K562 (cell line): Measurements from ENCODE around the gene F13A1. TPM values are rescaled to one million over a fixed set of nuclear protein-coding genes. Genes with fewer than 3 reads are reported as not detected.

Experiments
- ATAC-seq: fragments of 200-7000 bp; cut with Tn5 transposase; 3 replicates; pipeline ENCODE4 v1.9.1; 2020; ENCODE audit warnings: moderate library complexity
- BruUV-seq: library from RNA; stranded (reverse); fragments of 400-500 nt; replicated peaks from 2 replicates; lab custom pipeline; 2021; lab: Mats Ljungman, UMichigan
- CTCF ChIA-PET: fragments of 300-600 bp; formaldehyde crosslinking; extraction: SDS; loops from one replicate; lab custom pipeline; 2021; ENCODE audit warnings: low intra/inter-chr PET ratio; lab: Yijun Ruan, JAX
- POLR2A ChIA-PET: fragments of 300-600, 350-650 bp; sonication (Branson Sonifier 250); formaldehyde crosslinking; extraction: SDS; loops from one replicate; lab custom pipeline; 2021; ENCODE audit warnings: antibody characterized with exemption, inconsistent platforms; lab: Yijun Ruan, JAX
- DNase-seq, 4 experiments: peaks; one replicate each; pipeline versions ENCODE4 v3.0.0 to v3.0.0-alpha.2; 2011 to 2018; ENCODE audit warnings: low spot score in 3 of 4, mixed read lengths in 3 of 4; ENCODE audit errors: extremely low read depth in 1 of 4
- FAIRE-seq: peaks from 2 replicates; lab custom pipeline; 2011; peaks lifted over from hg19 to GRCh38; lab: Jason Lieb, UNC
- H2AFZ ChIP-seq: 2 replicates; pipeline ENCODE4 v1.6.0; 2011; ENCODE audit warnings: low read depth, low read length, control low read depth, inconsistent platforms
- H3K27ac ChIP-seq: fragments of 200-600 bp; 3 replicates; pipeline ENCODE4 v1.8.0; 2011; ENCODE audit warnings: low read depth, mild to moderate bottlenecking, control low read depth, inconsistent platforms, low read length, moderate library complexity, mixed read lengths; ENCODE audit errors: extremely low read depth
- H3K27me3 ChIP-seq, 2 experiments: fragments of 300-600 bp in 1 of 2; 2 replicates in 1 of 2; 3 replicates in 1 of 2; pipeline versions ENCODE4 v1.6.0 to v1.8.0; 2011; ENCODE audit warnings: inconsistent platforms in 2 of 2, low read length in 2 of 2, mild to moderate bottlenecking in 1 of 2, mixed read lengths in 1 of 2, moderate library complexity in 1 of 2; ENCODE audit not compliant: control insufficient read depth in 2 of 2, insufficient read depth in 2 of 2
- H3K36me3 ChIP-seq: fragments of 300-600 bp; 3 replicates; pipeline ENCODE4 v1.8.0; 2011; ENCODE audit warnings: mild to moderate bottlenecking, low read length, inconsistent platforms; ENCODE audit not compliant: control insufficient read depth, insufficient read depth
- H3K4me1 ChIP-seq, 2 experiments: fragments of 200-600 bp in 1 of 2; replicated peaks in 1 of 2; 2 replicates in 1 of 2; 3 replicates in 1 of 2; pipeline versions ENCODE4 v1.5.1 to v1.8.0; 2011; ENCODE audit warnings: inconsistent platforms in 2 of 2, low read length in 2 of 2, mild to moderate bottlenecking in 1 of 2, mixed read lengths in 1 of 2, moderate library complexity in 1 of 2; ENCODE audit not compliant: control insufficient read depth in 2 of 2, insufficient read depth in 2 of 2
- H3K4me2 ChIP-seq: 2 replicates; pipeline ENCODE4 v1.6.1; 2011; ENCODE audit warnings: low read length, control low read depth, inconsistent platforms, mixed read lengths; ENCODE audit not compliant: insufficient read depth
- H3K4me3 ChIP-seq: fragments of 200-600 bp; sonication (generic), shearing (Covaris generic); 2 replicates; pipeline ENCODE4 v1.5.1; 2016; ENCODE audit warnings: control low read depth, inconsistent platforms
- H3K79me2 ChIP-seq: fragments of 200-600 bp; 3 replicates; pipeline ENCODE4 v1.8.0; 2011; ENCODE audit warnings: low read length, inconsistent platforms; ENCODE audit not compliant: control insufficient read depth, insufficient read depth
- H3K9ac ChIP-seq, 2 experiments: 2 replicates each; pipeline versions ENCODE4 v1.6.0 to v1.6.1; 2011; ENCODE audit warnings: low read depth in 2 of 2, low read length in 2 of 2, control low read depth in 1 of 2, inconsistent platforms in 1 of 2, mild to moderate bottlenecking in 1 of 2, mixed read lengths in 1 of 2; ENCODE audit not compliant: insufficient read depth in 1 of 2
- H3K9me1 ChIP-seq: one replicate; pipeline ENCODE4 v1.6.0; 2011; ENCODE audit warnings: inconsistent platforms, mild to moderate bottlenecking, low read length, moderate library complexity; ENCODE audit not compliant: control insufficient read depth, insufficient read depth
- H3K9me3 ChIP-seq: replicated peaks from 2 replicates; pipeline ENCODE4 v1.5.1; 2011; ENCODE audit warnings: low read depth, low read length, inconsistent platforms; ENCODE audit not compliant: control insufficient read depth, insufficient read depth
- H4K20me1 ChIP-seq: replicated peaks from 2 replicates; pipeline ENCODE4 v1.6.1; 2011; ENCODE audit warnings: low read length, inconsistent platforms, mixed read lengths; ENCODE audit not compliant: control insufficient read depth, insufficient read depth
- CBX1 ChIP-seq: sonication (generic); IDR thresholded peaks from 2 replicates; pipeline ENCODE4 v1.6.1; 2016; ENCODE audit warnings: antibody characterized with exemption, low read depth, mild to moderate bottlenecking
- DDX20 ChIP-seq: fragments of 450-650 bp; IDR thresholded peaks from 2 replicates; pipeline ENCODE4 v1.6.1; 2016; ENCODE audit warnings: missing genetic modification characterization, low read depth, mild to moderate bottlenecking, missing compliant biosample characterization, moderate library complexity
- HNRNPK ChIP-seq: fragments of 200-400 bp; formaldehyde crosslinking; IDR thresholded peaks from one replicate; pipeline ENCODE4 v1.6.1; 2018; ENCODE audit warnings: mild to moderate bottlenecking, low read depth, low read length; ENCODE audit not compliant: poor library complexity, severe bottlenecking
- ILK ChIP-seq: fragments of 450-650 bp; IDR thresholded peaks from 2 replicates; pipeline ENCODE4 v1.6.1; 2016; ENCODE audit warnings: missing genetic modification characterization, low read depth, mild to moderate bottlenecking, missing compliant biosample characterization, moderate library complexity, borderline replicate concordance
- KLF1 ChIP-seq: fragments of 450-650 bp; IDR thresholded peaks from 2 replicates; pipeline ENCODE4 v1.6.1; 2016; ENCODE audit warnings: missing genetic modification characterization, missing compliant biosample characterization
- NCOR1 ChIP-seq: fragments of 450-650 bp; IDR thresholded peaks from 2 replicates; pipeline ENCODE4 v1.6.1; 2016; ENCODE audit warnings: mild to moderate bottlenecking, moderate library complexity
- PCBP2 ChIP-seq: fragments of 200-400 bp; formaldehyde crosslinking; IDR thresholded peaks from 2 replicates; pipeline ENCODE4 v1.6.1; 2018; ENCODE audit warnings: low read length, low read depth, mild to moderate bottlenecking, moderate library complexity; ENCODE audit not compliant: poor library complexity, severe bottlenecking
- PPARD ChIP-seq: fragments of 250-450 bp; sonication (Bioruptor Pico); IDR thresholded peaks from 2 replicates; pipeline ENCODE4 v1.8.0; 2022; ENCODE audit warnings: inconsistent platforms, mild to moderate bottlenecking, moderate library complexity
- SIRT6 ChIP-seq: IDR thresholded peaks from one replicate; pipeline ENCODE4 v1.6.1; 2012; ENCODE audit warnings: low read depth, mild to moderate bottlenecking, control low read depth, inconsistent platforms, low read length, moderate library complexity
- SNRNP70 ChIP-seq: fragments of 200-400 bp; formaldehyde crosslinking; optimal IDR thresholded peaks from 2 replicates; pipeline ENCODE3; 2017; ENCODE audit warnings: low read depth, low read length
- SUPT5H ChIP-seq: fragments of 450-650 bp; IDR thresholded peaks from 2 replicates; pipeline ENCODE4 v1.6.1; 2016
- TAF1 ChIP-seq: IDR thresholded peaks from 2 replicates; pipeline ENCODE4 v1.6.1; 2011; ENCODE audit warnings: mild to moderate bottlenecking, low read length, moderate library complexity; ENCODE audit not compliant: insufficient read depth, control insufficient read depth, severe bottlenecking; ENCODE audit errors: extremely low read depth
- ZNF174 ChIP-seq: fragments of 250-450 bp; sonication (Bioruptor Pico); IDR thresholded peaks from 2 replicates; pipeline ENCODE4 v1.4.0; 2020; ENCODE audit warnings: mild to moderate bottlenecking
- WGBS: fragments of 100-300 bp; shearing (Covaris generic); methylation state at CpG from one replicate; pipeline ENCODE4 v1.1.6; 2016; ENCODE audit warnings: low coverage, mixed read lengths; ENCODE audit not compliant: insufficient coverage; ENCODE audit errors: missing lambda C conversion rate; 5-methylcytosine and 5-hydroxymethylcytosine counted together
- in situ Hi-C: fragments of 300-500 bp; cut with MboI; formaldehyde crosslinking; loops from 4 replicates; pipeline ENCODE4 v1.15.0; 2018; ENCODE audit warnings: inconsistent platforms, mixed read lengths
- intact Hi-C: fragments of 100-400 bp; cut with micrococcal nuclease; formaldehyde crosslinking; loops from 2 replicates; pipeline ENCODE4 v1.14.2; 2022
- polyA plus RNA-seq, 8 experiments: library from polyadenylated mRNA; depleted of rRNA in 4 of 8; stranded (reverse) in 5 of 8; unstranded in 3 of 8; fragments of >200 nt; fragmentation: Nextera tagmentation in 2 of 8; fragmentation: Illumina TruSeq in 1 of 8; extraction: Ambion mirVana in 2 of 8; extraction: Trizol in 1 of 8; gene quantifications; 2 replicates each; pipeline versions ENCODE4 v1.2.1 to v1.2.3, GENCODE V29; 2011 to 2014; ENCODE audit warnings: inconsistent platforms in 1 of 8, missing spikeins in 1 of 8
- total RNA-seq, 7 experiments: library from RNA; depleted of rRNA in 6 of 7; stranded (reverse); fragments of >200 nt in 6 of 7; fragmentation: Illumina TruSeq in 2 of 7; extraction: Trizol in 2 of 7; gene quantifications; 2 replicates each; pipeline versions ENCODE4 v1.2.1 to v1.2.3, GENCODE V29; 2011 to 2021; ENCODE audit warnings: low replicate concordance in 1 of 7
- TF ChIP-seq, protein P1 (sequence below): IDR thresholded peaks from 2 replicates; pipeline ENCODE4 v1.6.1; 2016; ENCODE audit warnings: missing genetic modification characterization, missing compliant biosample characterization

Gene F13A1
- total and polyA plus RNA-seq, 9 of the 15 experiments (the other 6 are each of a cell fraction or from before 2014, with no cell fraction given), result 0.33 TPM; not detected in 8

DNA sequence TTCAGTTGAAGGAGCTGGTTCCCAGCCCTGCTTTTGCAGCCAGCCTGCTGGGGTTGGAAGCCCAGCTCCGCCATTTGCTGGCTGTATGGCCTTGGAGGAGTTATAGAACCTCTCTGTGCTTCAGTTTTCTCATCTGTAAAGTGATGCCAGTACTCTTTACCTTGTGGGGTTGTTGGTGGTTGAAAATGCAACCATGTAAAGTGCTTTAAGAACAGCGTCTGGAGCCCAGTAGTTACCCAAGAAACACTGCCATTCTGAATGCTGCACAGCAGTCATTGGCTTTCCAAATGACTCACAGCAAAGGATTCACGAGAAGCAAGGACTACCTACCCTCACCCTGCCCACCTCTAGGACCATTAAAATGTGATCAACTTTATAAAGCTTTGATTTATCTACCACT lies 154.4 kb downstream of the F13A1 start (continued):
- TF ChIP-seq PPARD (no peak), SNRNP70 (no peak), DDX20 (tag) (no peak), NCOR1 (no peak), SIRT6 (no peak), CBX1 (no peak), TAF1 (no peak), SUPT5H (no peak)
- TF ChIP-seq, all 486 proteins: peak for 0

- Histone ChIP-seq H3K4me1 (no peaks in the 10 kb centered on the region), H2AFZ (no peak overlapping the region), H3K9me3 (no peaks in the 10 kb centered on the region), H3K36me3 (no peaks in the 10 kb centered on the region), H3K4me3 (no peak overlapping the region), H4K20me1 (no peaks in the 10 kb centered on the region), H3K9me1 (no peaks in the 10 kb centered on the region), H3K27me3 (peaks cover 0 to 23% of the 10 kb centered on the region in 2 experiments; a peak in 2 of 5 replicates), H3K27ac (no peak overlapping the region), H3K4me2 (no peak overlapping the region), H3K79me2 (no peaks in the 10 kb centered on the region), H3K9ac (no peak overlapping the region)
- ChIA-PET POLR2A (no interaction called here), CTCF (no interaction called here)
- WGBS, result 4% methylated on average over 4 of the region's 4 CpGs
- no peak for ATAC-seq
- peak; percentile 6 for FAIRE-seq
- TF ChIP-seq, protein P1, sequence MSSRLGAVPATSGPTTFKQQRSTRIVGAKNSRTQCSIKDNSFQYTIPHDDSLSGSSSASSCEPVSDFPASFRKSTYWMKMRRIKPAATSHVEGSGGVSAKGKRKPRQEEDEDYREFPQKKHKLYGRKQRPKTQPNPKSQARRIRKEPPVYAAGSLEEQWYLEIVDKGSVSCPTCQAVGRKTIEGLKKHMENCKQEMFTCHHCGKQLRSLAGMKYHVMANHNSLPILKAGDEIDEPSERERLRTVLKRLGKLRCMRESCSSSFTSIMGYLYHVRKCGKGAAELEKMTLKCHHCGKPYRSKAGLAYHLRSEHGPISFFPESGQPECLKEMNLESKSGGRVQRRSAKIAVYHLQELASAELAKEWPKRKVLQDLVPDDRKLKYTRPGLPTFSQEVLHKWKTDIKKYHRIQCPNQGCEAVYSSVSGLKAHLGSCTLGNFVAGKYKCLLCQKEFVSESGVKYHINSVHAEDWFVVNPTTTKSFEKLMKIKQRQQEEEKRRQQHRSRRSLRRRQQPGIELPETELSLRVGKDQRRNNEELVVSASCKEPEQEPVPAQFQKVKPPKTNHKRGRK (tag), result peak; percentile 44; the same call in 1 of the 2 replicates
- TF ChIP-seq ILK (tag) (no peak), HNRNPK (peak; percentile 70), KLF1 (no peak), ZNF174 (CRISPR knock-in tag) (no peak), PCBP2 (peak; percentile 74)
- intact Hi-C loops, result no loop called here
- DNase-seq, result no peak
- no TSS peak for BruUV-seq
- in situ Hi-C loops, result no loop called here
Measured at GRCh38 chr6:6164367-6164766, 156.1 kb downstream of the F13A1 start.
